ENCODE measurements around the gene CHN2.

GRCh38 chr7:29350351-29350750 is 155.8 kb downstream of the CHN2 start:
- TF ChIP-seq FOXM1 (IDR thresholded peaks at IDR 0.05; ENCODE audit: borderline replicate concordance) (no peak), SP1 (IDR thresholded peaks at IDR 0.05) (no peak)
